HG03097 (cell line): ENCODE data around the gene GALNT2.
A peak's percentile ranks its signal among the peaks of the same experiment; 100 is the strongest.

Experiments
- ATAC-seq: cut with Tn5 transposase; IDR thresholded peaks from one replicate; pipeline ENCODE4 v1.9.1; 2021; ENCODE audit not compliant: unreplicated experiment, low FRiP score

Gene GALNT2

GRCh38 chr1:230141797-230142607 lies 75.0 kb downstream of the GALNT2 start:
- no peak for ATAC-seq

- ATAC-seq, result no peak
Observed at GRCh38 chr1:230142608-230143210, 75.7 kb downstream of the GALNT2 start.

- ATAC-seq, result no peak
Observed at GRCh38 chr1:230143534-230143933, 76.5 kb downstream of the GALNT2 start.

- ATAC-seq, result no peak
Observed at GRCh38 chr1:230144010-230144614, 77.1 kb downstream of the GALNT2 start.

- ATAC-seq, result no peak
Observed at GRCh38 chr1:230144758-230145504, 77.9 kb downstream of the GALNT2 start.

GRCh38 chr1:230145505-230145899 lies 78.5 kb downstream of the GALNT2 start:
- no peak for ATAC-seq

- ATAC-seq, result no peak
Observed at GRCh38 chr1:230145953-230146476, 79.0 kb downstream of the GALNT2 start.

- no peak for ATAC-seq
Observed at GRCh38 chr1:230146709-230147108, 79.7 kb downstream of the GALNT2 start.

GRCh38 chr1:230147253-230148125 lies 80.5 kb downstream of the GALNT2 start:
- no peak for ATAC-seq

GRCh38 chr1:230148126-230148652 lies 81.2 kb downstream of the GALNT2 start:
- ATAC-seq, result no peak

GRCh38 chr1:230148768-230149469 lies 81.9 kb downstream of the GALNT2 start:
- ATAC-seq, result no peak

- ATAC-seq, result peak; percentile 55
Observed at GRCh38 chr1:230149751-230150584, 82.9 kb downstream of the GALNT2 start.

- ATAC-seq, result no peak
Observed at GRCh38 chr1:230150615-230151014, 83.6 kb downstream of the GALNT2 start.

GRCh38 chr1:230151924-230152468 lies 85.0 kb downstream of the GALNT2 start:
- ATAC-seq, result no peak

- ATAC-seq, result no peak
Observed at GRCh38 chr1:230152999-230153398, 86.0 kb downstream of the GALNT2 start.

- no peak for ATAC-seq
Observed at GRCh38 chr1:230153641-230154296, 86.7 kb downstream of the GALNT2 start.

- ATAC-seq, result no peak
Observed at GRCh38 chr1:230155021-230155420, 88.0 kb downstream of the GALNT2 start.
